ENCODE results near the gene PTPRE.

- TF ChIP-seq CTCF (conservative IDR thresholded peaks at IDR 0.05) (no peak), ZFX (IDR thresholded peaks at IDR 0.05) (no peak)
These were observed 26.4 kb downstream of the PTPRE start for GRCh38 chr10:127933271-127933670.

Data from C4-2B (cell line).